DOHH2 (cell line): ENCODE results near the gene RAB4B.

Source experiments
- H3F3A ChIP-seq: fragments of 200-600 bp; sonication (generic), shearing (Covaris generic); 2 replicates; pipeline ENCODE4 v1.6.0; 2016; ENCODE audit warnings: antibody characterized with exemption, mild to moderate bottlenecking; ENCODE audit not compliant: control insufficient read depth, insufficient read depth
- H3K27ac ChIP-seq: fragments of 200-600 bp; sonication (generic); 2 replicates; pipeline ENCODE4 v1.5.1; 2014; ENCODE audit warnings: low read depth, mild to moderate bottlenecking, low read length, moderate library complexity
- H3K27me3 ChIP-seq: fragments of 200-600 bp; sonication (generic); 2 replicates; pipeline ENCODE4 v1.6.1; 2014; ENCODE audit warnings: mild to moderate bottlenecking, low read length, mixed read lengths; ENCODE audit not compliant: control insufficient read depth
- H3K36me3 ChIP-seq: fragments of 200-600 bp; sonication (generic); 2 replicates; pipeline ENCODE4 v1.6.1; 2014; ENCODE audit warnings: mild to moderate bottlenecking, low read length, moderate library complexity, mixed read lengths; ENCODE audit not compliant: control insufficient read depth
- H3K4me1 ChIP-seq: fragments of 200-600 bp; sonication (generic); 2 replicates; pipeline ENCODE4 v1.6.1; 2014; ENCODE audit warnings: mild to moderate bottlenecking, low read length, mixed read lengths; ENCODE audit not compliant: control insufficient read depth
- H3K4me2 ChIP-seq: fragments of 200-600 bp; sonication (generic); 2 replicates; pipeline ENCODE4 v1.6.0; 2014; ENCODE audit warnings: mild to moderate bottlenecking, low read length, moderate library complexity
- H3K4me3 ChIP-seq: fragments of 200-600 bp; sonication (generic); 2 replicates; pipeline ENCODE4 v1.5.1; 2014; ENCODE audit warnings: mild to moderate bottlenecking, low read length, mixed read lengths
- H3K79me2 ChIP-seq: fragments of 200-600 bp; sonication (generic); 2 replicates; pipeline ENCODE4 v1.6.1; 2014; ENCODE audit warnings: mild to moderate bottlenecking, low read length, mixed read lengths; ENCODE audit not compliant: control insufficient read depth
- H3K9me2 ChIP-seq: fragments of 200-600 bp; sonication (generic); replicated peaks from 2 replicates; pipeline ENCODE4 v1.6.1; 2014; ENCODE audit warnings: mild to moderate bottlenecking, low read length, mixed read lengths; ENCODE audit not compliant: control insufficient read depth
- H3K9me3 ChIP-seq: fragments of 200-600 bp; sonication (generic); 2 replicates; pipeline ENCODE4 v1.6.1; 2014; ENCODE audit warnings: antibody characterized with exemption, low read length, mixed read lengths; ENCODE audit not compliant: control insufficient read depth, insufficient read depth
- H4K20me1 ChIP-seq: fragments of 200-600 bp; sonication (generic); 2 replicates; pipeline ENCODE4 v1.6.0; 2014; ENCODE audit warnings: low read depth, mild to moderate bottlenecking, antibody characterized with exemption, low read length, moderate library complexity; ENCODE audit not compliant: control insufficient read depth, insufficient read depth
- EZH2phosphoT487 ChIP-seq: fragments of 200-600 bp; sonication (generic); IDR thresholded peaks from 2 replicates; pipeline ENCODE4 v1.6.1; 2017; ENCODE audit warnings: borderline replicate concordance, mild to moderate bottlenecking, antibody characterized with exemption, low read length, moderate library complexity, mixed read lengths
- TF ChIP-seq, protein P1 (sequence below): fragments of 200-600 bp; sonication (generic); IDR thresholded peaks from one replicate; pipeline ENCODE4 v1.5.1; 2014; ENCODE audit warnings: antibody characterized with exemption, mild to moderate bottlenecking, low read depth, low read length; ENCODE audit not compliant: poor library complexity, severe bottlenecking

The RAB4B gene

GRCh38 chr19:40754611-40755247 lies 23.3 kb upstream of the RAB4B start:
- no peak for TF ChIP-seq EZH2phosphoT487
- TF ChIP-seq, protein P1, sequence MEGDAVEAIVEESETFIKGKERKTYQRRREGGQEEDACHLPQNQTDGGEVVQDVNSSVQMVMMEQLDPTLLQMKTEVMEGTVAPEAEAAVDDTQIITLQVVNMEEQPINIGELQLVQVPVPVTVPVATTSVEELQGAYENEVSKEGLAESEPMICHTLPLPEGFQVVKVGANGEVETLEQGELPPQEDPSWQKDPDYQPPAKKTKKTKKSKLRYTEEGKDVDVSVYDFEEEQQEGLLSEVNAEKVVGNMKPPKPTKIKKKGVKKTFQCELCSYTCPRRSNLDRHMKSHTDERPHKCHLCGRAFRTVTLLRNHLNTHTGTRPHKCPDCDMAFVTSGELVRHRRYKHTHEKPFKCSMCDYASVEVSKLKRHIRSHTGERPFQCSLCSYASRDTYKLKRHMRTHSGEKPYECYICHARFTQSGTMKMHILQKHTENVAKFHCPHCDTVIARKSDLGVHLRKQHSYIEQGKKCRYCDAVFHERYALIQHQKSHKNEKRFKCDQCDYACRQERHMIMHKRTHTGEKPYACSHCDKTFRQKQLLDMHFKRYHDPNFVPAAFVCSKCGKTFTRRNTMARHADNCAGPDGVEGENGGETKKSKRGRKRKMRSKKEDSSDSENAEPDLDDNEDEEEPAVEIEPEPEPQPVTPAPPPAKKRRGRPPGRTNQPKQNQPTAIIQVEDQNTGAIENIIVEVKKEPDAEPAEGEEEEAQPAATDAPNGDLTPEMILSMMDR = no peak
- Histone ChIP-seq H3K4me2 (peak overlapping the region; percentile 70), H3K4me3 (peak overlapping the region; percentile 63), H3K9me2 (no peaks in the 10 kb centered on the region), H3K27me3 (no peaks in the 10 kb centered on the region), H3K27ac (0 out of 2 replicates have a peak overlapping the region, but pooled peaks have one; percentile 10), H4K20me1 (peaks cover 33% of the 10 kb centered on the region), H3K9me3 (no peaks in the 10 kb centered on the region), H3K4me1 (peaks cover 42% of the 10 kb centered on the region), H3F3A (peaks cover 2% of the 10 kb centered on the region; the same call in 1 of the 2 replicates), H3K36me3 (peaks cover 81% of the 10 kb centered on the region), H3K79me2 (peaks cover 87% of the 10 kb centered on the region)

GRCh38 chr19:40755248-40755624 lies 22.8 kb upstream of the RAB4B start:
- Histone ChIP-seq H3F3A (peaks cover 2% of the 10 kb centered on the region; the same call in 1 of the 2 replicates), H3K4me2 (peak overlapping the region; percentile 70), H4K20me1 (peaks cover 33% of the 10 kb centered on the region), H3K4me3 (peak overlapping the region; percentile 24; the same call in 1 of the 2 replicates), H3K4me1 (peaks cover 40% of the 10 kb centered on the region), H3K79me2 (peaks cover 86% of the 10 kb centered on the region), H3K27me3 (no peaks in the 10 kb centered on the region), H3K9me3 (no peaks in the 10 kb centered on the region), H3K36me3 (peaks cover 80% of the 10 kb centered on the region), H3K27ac (no peak overlapping the region), H3K9me2 (no peaks in the 10 kb centered on the region)
- no peak for TF ChIP-seq EZH2phosphoT487
- TF ChIP-seq, protein P1 = no peak

GRCh38 chr19:40755791-40756190 lies 22.3 kb upstream of the RAB4B start:
- H3K79me2 ChIP-seq = peaks cover 92% of the 10 kb centered on the region
- TF ChIP-seq, protein P1 = no peak
- no peak for TF ChIP-seq EZH2phosphoT487

More at GRCh38 chr19:40755791-40756190, 22.3 kb upstream of the RAB4B start:
- Histone ChIP-seq H3K9me2 (no peaks in the 10 kb centered on the region), H3K4me3 (peak overlapping the region; percentile 24; the same call in 1 of the 2 replicates), H3K27me3 (no peaks in the 10 kb centered on the region), H3K4me1 (peaks cover 40% of the 10 kb centered on the region), H3K27ac (no peak overlapping the region), H3K9me3 (no peaks in the 10 kb centered on the region), H4K20me1 (peaks cover 33% of the 10 kb centered on the region), H3K36me3 (peaks cover 85% of the 10 kb centered on the region), H3K4me2 (peak overlapping the region; percentile 70; the same call in 1 of the 2 replicates), H3F3A (peaks cover 2% of the 10 kb centered on the region; the same call in 1 of the 2 replicates)
